CD4-positive, alpha-beta T cell treated with Interleukin-21 for 1 hour (primary cell): ENCODE data around the gene PTPRCAP.
A peak's percentile ranks its signal among the peaks of the same experiment; 100 is the strongest.
"Not testable (repeated sequence)": the region's sequence is repeated elsewhere in the genome, so short reads cannot be mapped to it uniquely, and the experiment has no call there.

Experiments used
- DNase-seq: peaks from one replicate; pipeline ENCODE4 v3.0.0-alpha.2; 2020

PTPRCAP gene

DNA sequence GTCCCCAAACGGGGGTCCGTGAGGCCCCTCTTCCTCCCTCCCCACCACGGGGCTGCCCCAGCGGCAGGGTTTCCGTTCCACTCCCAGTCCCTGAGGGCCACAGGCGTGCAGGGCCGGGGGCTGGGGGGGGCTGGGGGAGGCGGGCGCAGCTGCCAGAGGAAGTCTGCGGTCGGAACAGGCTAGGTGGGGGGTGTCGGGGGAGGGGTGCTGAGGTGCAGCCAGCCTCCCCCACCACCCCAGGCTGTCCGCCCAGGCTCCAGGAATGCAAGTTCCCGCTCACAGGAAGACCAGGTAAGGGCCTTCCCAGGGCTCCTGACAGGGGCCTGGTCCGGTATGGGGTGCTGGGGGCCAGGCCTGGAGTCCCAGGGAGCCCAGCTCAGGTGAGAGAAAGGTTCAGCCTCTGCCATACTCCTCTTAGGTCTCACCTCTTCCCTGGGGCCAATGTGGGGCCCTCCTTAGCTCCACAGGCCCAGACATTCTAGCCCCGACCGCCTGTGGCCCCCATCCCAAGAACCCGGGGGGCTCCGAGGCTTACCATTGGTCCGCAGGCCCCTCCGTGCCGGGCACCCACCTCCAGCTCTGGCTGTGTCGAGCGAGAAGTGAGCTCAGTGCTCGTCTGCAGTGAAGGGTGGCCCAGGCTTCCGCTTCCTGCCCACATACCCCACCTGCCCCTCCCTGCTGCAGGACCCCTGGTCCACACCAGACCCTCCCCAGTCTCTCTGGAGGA lies at the start of gene PTPRCAP:
Gene PTPRCAP, minus strand, starts transcription at position 601 of the 727 bp plus-strand sequence. Its CDS starts 63 bp downstream, at position 538.
- DNase-seq: peak; percentile 79

- peak; percentile 50 for DNase-seq
These were observed 49.2 kb upstream of the PTPRCAP start for GRCh38 chr11:67486481-67487195.

DNA sequence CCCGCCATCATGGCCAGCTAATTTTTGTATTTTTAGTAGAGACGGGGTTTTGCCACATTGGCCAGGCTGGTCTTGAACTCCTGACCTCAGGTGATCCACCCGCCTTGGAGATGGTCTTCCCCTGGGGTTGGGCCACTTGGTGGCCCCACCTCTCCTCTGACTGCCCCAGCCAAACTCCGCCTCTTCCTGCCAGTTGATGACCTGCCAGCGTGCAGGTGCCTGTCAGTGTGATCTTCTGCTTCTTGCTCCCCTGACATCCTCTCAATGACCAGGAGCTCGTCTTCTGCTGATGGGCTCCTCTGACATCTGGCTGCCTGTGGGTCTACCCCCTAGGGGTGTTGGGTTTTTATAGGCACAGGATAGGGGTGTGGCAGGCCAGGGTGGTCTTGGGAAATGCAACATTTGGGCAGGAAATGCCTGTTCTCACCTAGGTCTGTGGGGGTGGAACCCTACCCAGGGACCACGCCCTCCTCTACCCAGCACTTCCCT lies 48.4 kb upstream of the PTPRCAP start:
- DNase-seq: peak; percentile 81

GRCh38 chr11:67484847-67485311 lies 47.4 kb upstream of the PTPRCAP start:
- DNase-seq: peak; percentile 74

DNA sequence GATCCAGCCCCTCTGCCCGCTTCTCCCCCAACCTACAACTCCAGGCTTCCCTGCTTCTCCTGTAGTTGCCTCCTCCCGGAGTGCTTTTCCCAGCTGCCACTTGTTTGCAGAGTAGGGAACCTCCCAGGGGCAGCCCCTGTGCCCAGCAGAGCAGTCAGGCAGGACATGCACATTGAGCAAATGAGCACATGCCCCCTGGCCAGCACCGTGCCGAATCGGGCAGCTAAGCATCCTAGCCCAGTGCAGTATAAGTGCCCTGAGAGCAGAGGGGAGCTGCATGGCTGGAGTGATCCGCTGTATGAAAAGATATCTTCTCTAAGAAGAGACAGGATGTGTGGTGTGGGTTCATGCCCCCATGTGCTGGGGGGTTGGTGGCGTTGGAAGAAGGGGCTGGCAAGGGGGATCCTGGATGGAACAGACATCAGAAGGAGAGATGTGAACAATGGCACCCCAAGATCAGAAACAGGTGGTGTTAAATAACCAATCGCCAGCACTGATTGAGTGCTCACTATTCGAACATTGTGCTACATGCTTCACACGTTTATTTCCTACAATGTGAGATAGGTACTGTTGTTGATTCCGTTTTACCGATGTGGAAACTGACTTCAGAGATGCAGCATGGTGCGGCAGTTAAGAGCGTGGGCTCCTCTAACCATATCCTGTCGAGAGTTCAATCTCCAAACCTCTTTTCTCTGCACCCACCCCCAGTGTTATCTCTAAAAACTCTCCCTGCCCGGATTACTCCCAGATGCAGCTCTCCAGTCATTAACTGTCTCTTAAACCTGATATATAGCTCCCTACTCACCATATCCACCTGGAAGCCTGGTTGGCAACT lies 46.6 kb upstream of the PTPRCAP start:
- DNase-seq: peak; percentile 70

DNA sequence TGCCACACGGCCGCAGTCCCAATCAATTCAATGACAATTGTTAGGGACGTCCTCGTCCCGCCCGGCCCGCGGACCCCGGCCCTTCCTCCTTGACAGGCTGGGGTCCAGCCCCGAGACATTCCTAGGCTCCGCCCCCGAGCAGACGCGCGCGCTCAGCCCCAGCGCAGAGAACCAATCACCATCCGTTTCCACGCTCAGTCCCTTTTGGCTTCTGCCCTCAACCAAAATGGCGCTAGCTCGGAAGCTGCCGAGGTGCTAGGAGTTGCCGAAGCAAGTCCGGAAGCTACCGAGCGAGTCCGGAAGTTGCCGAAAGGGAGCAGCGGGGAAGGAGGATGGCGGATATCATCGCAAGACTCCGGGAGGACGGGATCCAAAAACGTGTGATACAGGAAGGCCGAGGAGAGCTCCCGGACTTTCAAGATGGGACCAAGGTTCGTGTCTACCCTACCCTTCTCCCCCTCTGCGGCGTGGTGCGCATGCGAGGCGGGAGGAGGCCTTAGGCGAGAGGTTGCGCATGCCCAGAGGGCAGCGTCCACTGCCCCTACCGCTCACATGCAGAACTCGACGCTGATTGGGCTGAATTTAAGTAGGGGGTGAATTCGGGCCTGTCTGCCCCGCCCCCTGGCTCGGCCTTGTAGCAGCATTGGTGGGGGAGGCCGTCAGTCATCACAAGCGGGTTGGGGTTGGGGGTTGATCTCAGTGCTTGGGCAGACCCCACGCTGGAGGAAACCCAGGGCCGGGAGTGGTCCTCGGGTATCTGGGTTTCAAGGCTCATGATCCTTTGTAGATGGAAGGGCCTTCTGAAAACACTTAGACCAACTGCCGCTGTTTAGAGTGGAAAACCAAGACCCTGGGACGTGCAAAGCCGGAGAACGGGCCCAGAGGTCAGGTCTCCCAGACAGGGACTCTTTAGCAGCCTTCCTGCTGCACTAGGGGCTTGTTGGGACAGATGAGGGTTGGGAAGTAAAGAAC lies 45.6 kb upstream of the PTPRCAP start, which contains the start of gene AIP:
Gene AIP, plus strand, starts transcription at position 200 of the 972 bp plus-strand sequence. Its CDS starts 133 bp downstream, at position 333.
- DNase-seq: peak; percentile 98

DNA sequence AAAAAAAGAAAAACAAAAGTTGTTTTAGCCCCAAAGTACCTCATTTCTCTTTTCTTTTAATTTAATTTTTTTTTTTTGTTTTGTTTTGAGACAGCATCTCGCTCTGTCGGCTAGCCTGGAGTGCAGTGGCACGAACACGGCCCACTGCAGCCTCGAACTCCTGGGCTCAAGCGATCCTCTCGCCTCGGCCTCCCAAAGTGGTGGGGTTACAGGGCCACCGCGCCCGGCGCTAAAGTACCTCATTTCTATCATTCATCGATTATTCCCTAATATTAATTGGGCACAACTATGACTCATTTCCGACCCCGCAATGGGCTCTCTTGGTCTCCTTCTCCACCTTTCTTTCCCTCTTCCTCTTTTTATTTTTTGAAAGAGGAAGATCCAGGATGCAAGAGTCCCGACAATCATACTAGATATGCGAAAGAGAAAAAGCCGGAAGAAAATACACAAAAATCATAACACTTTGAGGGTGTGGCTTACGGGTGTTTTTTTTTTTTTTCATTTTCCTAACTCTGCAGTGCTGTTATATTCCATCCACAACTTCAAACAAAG lies 44.9 kb upstream of the PTPRCAP start:
- no peak for DNase-seq

DNA sequence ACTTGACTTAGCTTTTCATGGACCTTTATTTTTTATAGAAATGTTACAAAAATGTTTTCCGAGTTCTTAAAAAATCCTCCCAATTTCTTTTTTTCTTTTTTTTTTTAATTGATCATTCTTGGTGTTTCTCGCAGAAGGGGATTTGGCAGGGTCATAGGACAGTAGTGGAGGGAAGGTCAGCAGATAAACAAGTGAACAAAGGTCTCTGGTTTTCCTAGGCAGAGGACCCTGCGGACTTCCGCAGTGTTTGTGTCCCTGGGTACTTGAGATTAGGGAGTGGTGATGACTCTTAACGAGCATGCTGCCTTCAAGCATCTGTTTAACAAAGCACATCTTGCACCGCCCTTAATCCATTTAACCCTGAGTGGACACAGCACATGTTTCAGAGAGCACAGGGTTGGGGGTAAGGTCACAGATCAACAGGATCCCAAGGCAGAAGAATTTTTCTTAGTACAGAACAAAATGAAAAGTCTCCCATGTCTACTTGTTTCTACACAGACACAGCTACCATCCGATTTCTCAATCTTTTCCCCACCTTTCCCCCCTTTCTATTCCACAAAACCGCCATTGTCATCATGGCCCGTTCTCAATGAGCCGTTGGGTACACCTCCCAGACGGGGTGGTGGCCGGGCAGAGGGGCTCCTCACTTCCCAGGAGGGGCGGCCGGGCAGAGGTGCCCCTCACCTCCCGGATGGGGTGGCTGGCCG lies 40.0 kb upstream of the PTPRCAP start:
- DNase-seq: not testable (repeated sequence)

GRCh38 chr11:67476692-67477091 lies 39.2 kb upstream of the PTPRCAP start:
- DNase-seq: not testable (repeated sequence)

- no peak for DNase-seq
These were observed 35.4 kb upstream of the PTPRCAP start for GRCh38 chr11:67472882-67473281.

GRCh38 chr11:67470337-67471002 lies 33.0 kb upstream of the PTPRCAP start:
- DNase-seq: no peak

DNA sequence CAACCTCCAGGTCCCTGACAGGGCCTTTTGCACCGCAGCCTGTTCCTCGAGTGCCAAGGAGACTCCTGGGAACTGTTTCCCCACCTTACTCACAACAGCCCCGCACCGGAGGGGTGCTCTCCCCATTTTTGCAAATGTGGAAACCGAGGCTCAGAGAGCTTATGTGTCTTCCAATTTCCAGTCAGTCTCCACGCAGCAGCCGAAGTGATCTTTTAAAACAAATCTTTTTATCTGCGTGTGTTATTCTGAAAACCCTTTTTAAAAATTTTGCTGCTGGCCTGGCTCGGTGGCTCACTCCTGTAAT lies 32.0 kb upstream of the PTPRCAP start:
- no peak for DNase-seq

DNA sequence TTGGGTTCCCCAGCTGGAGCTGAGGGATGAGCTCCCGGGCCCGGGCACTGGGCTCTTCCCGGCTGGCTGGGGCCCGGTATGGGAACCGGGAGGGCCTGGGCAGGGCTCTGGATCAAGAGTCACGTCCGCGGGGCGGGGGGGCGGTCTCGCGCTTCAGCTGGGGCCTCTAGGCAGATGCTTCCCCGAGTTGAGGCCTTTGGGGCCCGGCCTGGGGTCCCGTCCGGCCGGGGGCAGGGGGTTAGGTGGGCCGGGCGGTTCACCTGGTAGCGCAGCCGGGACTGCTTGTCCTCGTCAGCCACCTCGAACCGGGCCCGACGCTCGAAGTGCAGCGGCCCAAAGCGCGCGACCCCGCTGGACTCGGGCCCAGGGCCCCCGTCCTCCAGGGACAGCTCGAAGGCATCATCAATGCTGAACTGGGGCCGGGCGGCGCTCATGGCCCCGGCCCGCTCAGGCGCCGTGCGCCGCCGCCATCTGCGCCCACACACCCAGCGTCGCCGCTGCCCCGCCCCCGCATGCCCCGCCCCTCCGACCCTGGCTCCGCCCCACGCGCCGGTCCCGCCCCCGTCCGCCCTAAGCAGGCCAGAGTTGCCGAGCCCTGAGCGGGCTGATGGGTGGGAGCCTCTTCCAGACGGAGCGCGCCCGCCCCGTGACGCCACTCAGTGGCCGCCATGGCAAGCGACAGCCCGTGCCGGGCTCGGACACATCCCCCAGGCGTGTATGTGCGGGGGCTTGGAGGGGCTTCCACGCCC lies 31.5 kb upstream of the PTPRCAP start, which contains the start of gene TMEM134:
Gene TMEM134, minus strand, starts transcription at position 493 of the 749 bp plus-strand sequence. Its CDS starts 59 bp downstream, at position 434.
- DNase-seq: peak; percentile 93

DNA sequence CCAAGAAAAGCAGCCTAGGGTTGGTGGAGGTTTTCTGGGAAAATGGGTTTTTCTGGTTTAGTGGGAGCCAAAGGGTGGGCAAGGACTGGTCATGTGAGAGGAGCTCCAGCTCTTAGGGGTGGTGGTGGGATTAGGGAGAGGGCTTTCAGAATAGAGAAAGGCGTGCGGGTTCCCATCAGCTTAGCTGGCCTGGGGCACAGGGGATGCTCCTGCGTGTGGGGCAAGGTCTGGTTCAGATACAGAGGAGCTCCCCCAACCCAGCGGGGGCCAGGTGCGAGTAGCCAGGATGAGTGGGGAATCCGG lies 30.9 kb upstream of the PTPRCAP start:
- no peak for DNase-seq

DNA sequence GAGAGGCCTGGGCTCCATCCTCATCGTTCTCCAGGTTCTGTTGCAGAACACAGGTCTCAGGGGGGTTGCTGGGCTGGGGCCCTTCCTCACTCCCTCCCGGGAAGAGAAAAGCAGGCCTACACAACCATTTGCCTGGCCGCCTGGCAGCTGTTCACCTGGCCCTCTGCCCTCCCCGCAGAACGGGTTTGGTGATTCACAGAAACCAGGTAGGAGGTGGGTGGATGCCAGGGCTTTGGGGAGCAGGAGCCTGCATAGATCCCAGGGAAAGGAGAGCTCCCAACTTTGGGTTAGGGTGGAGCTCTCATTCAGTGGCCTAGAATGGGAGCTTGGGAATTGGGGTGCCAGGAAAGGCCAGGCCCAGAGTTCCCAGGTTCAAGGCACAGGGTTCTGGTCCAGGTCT lies 30.6 kb upstream of the PTPRCAP start:
- DNase-seq: no peak

- no peak for DNase-seq
These were observed 29.7 kb upstream of the PTPRCAP start for GRCh38 chr11:67466962-67467771.

- no peak for DNase-seq
These were observed 28.9 kb upstream of the PTPRCAP start for GRCh38 chr11:67466367-67466766.

DNA sequence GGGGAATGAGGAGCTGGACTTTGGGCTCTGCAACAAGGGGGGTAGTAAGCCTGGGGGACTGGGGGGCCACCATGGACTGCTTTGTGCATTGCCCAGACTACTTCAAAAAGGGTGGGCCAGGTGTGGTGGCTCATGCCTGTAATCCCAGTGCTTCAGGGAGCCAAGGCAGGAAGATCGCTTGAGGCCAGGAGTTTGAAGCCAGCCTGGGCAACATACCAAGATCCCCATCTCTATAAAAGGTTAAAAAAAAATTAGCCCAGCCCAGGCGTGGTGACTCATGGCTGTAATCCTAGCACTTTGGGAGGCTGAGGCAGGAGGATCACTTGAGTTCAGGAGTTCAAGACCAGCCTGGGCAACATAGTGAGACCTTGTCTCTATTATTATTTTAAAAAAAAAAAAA lies 28.0 kb upstream of the PTPRCAP start:
- DNase-seq: not testable (repeated sequence)

- DNase-seq: no peak
These were observed 27.7 kb upstream of the PTPRCAP start for GRCh38 chr11:67465189-67465510.
